ENCODE data around the gene MRPS6.

- TF ChIP-seq POLR2A (IDR thresholded peaks at IDR 0.05; ENCODE audit: low read depth), result no peak
- TF ChIP-seq POLR2AphosphoS5 (IDR thresholded peaks at IDR 0.05), result no peak
Observed at GRCh38 chr21:34105947-34106541, 32.7 kb downstream of the MRPS6 start.

Data from esophagus muscularis mucosa (tissue), 2 donors.